NCI-H1436 (cell line): ENCODE results near the gene TIMMDC1.
"Not testable (repeated sequence)": the region's sequence is repeated elsewhere in the genome, so short reads cannot be mapped to it uniquely, and the experiment has no call there.

Experiments
- DNase-seq: peaks from one replicate; lab custom pipeline; 2025; lab: John Stamatoyannopoulos, UW

TIMMDC1 gene

GRCh38 chr3:119510690-119511089, 12.3 kb downstream of the TIMMDC1 start:
- no peak for DNase-seq

GRCh38 chr3:119514637-119515036, 16.3 kb downstream of the TIMMDC1 start:
- no peak for DNase-seq

GRCh38 chr3:119517112-119517511, 18.8 kb downstream of the TIMMDC1 start:
- DNase-seq, result no peak

- no peak for DNase-seq
Measured at GRCh38 chr3:119518026-119518425, 19.7 kb downstream of the TIMMDC1 start.

- no peak for DNase-seq
Measured at GRCh38 chr3:119524931-119525662, 26.8 kb downstream of the TIMMDC1 start.

- DNase-seq, result no peak
Measured at GRCh38 chr3:119527714-119528113, 29.4 kb downstream of the TIMMDC1 start.

- no peak for DNase-seq
Measured at GRCh38 chr3:119529883-119530282, 31.5 kb downstream of the TIMMDC1 start.

- DNase-seq, result no peak
Measured at GRCh38 chr3:119530456-119530855, 32.1 kb downstream of the TIMMDC1 start.

GRCh38 chr3:119531151-119531550, 32.8 kb downstream of the TIMMDC1 start:
- no peak for DNase-seq

- no peak for DNase-seq
Measured at GRCh38 chr3:119534296-119534695, 35.9 kb downstream of the TIMMDC1 start.

GRCh38 chr3:119536757-119537156, 38.4 kb downstream of the TIMMDC1 start:
- no peak for DNase-seq

GRCh38 chr3:119538772-119539171, 40.4 kb downstream of the TIMMDC1 start:
- DNase-seq, result no peak

GRCh38 chr3:119541547-119541946, 43.2 kb downstream of the TIMMDC1 start:
- DNase-seq, result no peak

- DNase-seq, result no peak
Measured at GRCh38 chr3:119542168-119542767, 43.9 kb downstream of the TIMMDC1 start.

- no peak for DNase-seq
Measured at GRCh38 chr3:119543147-119543546, 44.8 kb downstream of the TIMMDC1 start.

GRCh38 chr3:119547227-119547626, 48.9 kb downstream of the TIMMDC1 start:
- no peak for DNase-seq

- no peak for DNase-seq
Measured at GRCh38 chr3:119548341-119548740, 50.0 kb downstream of the TIMMDC1 start.

- DNase-seq, result no peak
Measured at GRCh38 chr3:119550192-119550910, 52.0 kb downstream of the TIMMDC1 start.

GRCh38 chr3:119551598-119551997, 53.3 kb downstream of the TIMMDC1 start:
- no peak for DNase-seq

GRCh38 chr3:119552928-119553327, 54.6 kb downstream of the TIMMDC1 start:
- DNase-seq, result not testable (repeated sequence)

- no peak for DNase-seq
Measured at GRCh38 chr3:119553823-119554415, 55.6 kb downstream of the TIMMDC1 start.

GRCh38 chr3:119555309-119555735, 57.0 kb downstream of the TIMMDC1 start:
- DNase-seq, result no peak

GRCh38 chr3:119555929-119556328, 57.6 kb downstream of the TIMMDC1 start:
- DNase-seq, result no peak
